GM23338 (cell line): Measurements from ENCODE around the gene PDCD4. TPM values are rescaled to one million over a fixed set of nuclear protein-coding genes. Genes with fewer than 3 reads are reported as not detected.

Experiments
- ATAC-seq: fragments of 200-7000 bp; cut with Tn5 transposase; 3 replicates; pipeline ENCODE4 v1.9.1; 2020
- DNase-seq: peaks from one replicate; pipeline ENCODE4 v3.0.0-alpha.2; 2015; ENCODE audit warnings: low spot score
- H2AFZ ChIP-seq: fragments of 200-600 bp; sonication (generic); 2 replicates; pipeline ENCODE4 v1.8.0; 2016; ENCODE audit warnings: antibody characterized with exemption, mild to moderate bottlenecking, moderate library complexity
- H3F3A ChIP-seq: fragments of 200-600 bp; sonication (generic); replicated peaks from 2 replicates; pipeline ENCODE4 v1.8.0; 2017; ENCODE audit warnings: antibody characterized with exemption, mixed run types, low read depth
- H3K27ac ChIP-seq: fragments of 200-600 bp; sonication (generic); 2 replicates; pipeline ENCODE4 v1.6.1; 2016; ENCODE audit warnings: low read depth
- H3K27me3 ChIP-seq: fragments of 200-600 bp; sonication (generic); 2 replicates; pipeline ENCODE4 v1.8.0; 2016; ENCODE audit warnings: mild to moderate bottlenecking, mixed run types, moderate library complexity; ENCODE audit not compliant: insufficient read depth
- H3K36me3 ChIP-seq: fragments of 200-600 bp; sonication (generic); 2 replicates; pipeline ENCODE4 v1.8.0; 2016; ENCODE audit warnings: mild to moderate bottlenecking; ENCODE audit not compliant: insufficient read depth
- H3K4me1 ChIP-seq: fragments of 200-600 bp; sonication (generic); 2 replicates; pipeline ENCODE4 v1.8.0; 2016; ENCODE audit warnings: mild to moderate bottlenecking, moderate library complexity; ENCODE audit not compliant: insufficient read depth
- H3K4me2 ChIP-seq: fragments of 200-600 bp; sonication (generic); 2 replicates; pipeline ENCODE4 v1.7.1; 2017; ENCODE audit warnings: mixed run types
- H3K4me3 ChIP-seq: fragments of 200-600 bp; sonication (generic); 2 replicates; pipeline ENCODE4 v1.6.1; 2016; ENCODE audit warnings: mixed run types
- H3K79me2 ChIP-seq: fragments of 200-600 bp; sonication (generic); replicated peaks from 2 replicates; pipeline ENCODE4 v1.8.0; 2017; ENCODE audit warnings: mild to moderate bottlenecking; ENCODE audit not compliant: insufficient read depth
- H3K9me2 ChIP-seq: fragments of 200-600 bp; sonication (generic); 2 replicates; pipeline ENCODE4 v1.8.0; 2017; ENCODE audit not compliant: insufficient read depth
- H4K20me1 ChIP-seq: fragments of 200-600 bp; sonication (generic); replicated peaks from 2 replicates; pipeline ENCODE4 v1.8.0; 2017; ENCODE audit warnings: mild to moderate bottlenecking; ENCODE audit not compliant: insufficient read depth
- H3K27ac Mint-ChIP-seq: 2 replicates; pipeline ENCODE4 v1.8.0; 2020; ENCODE audit warnings: inconsistent platforms, mild to moderate bottlenecking, moderate library complexity, mixed read lengths
- H3K27me3 Mint-ChIP-seq: 3 replicates; pipeline ENCODE4 v1.8.0; 2022; ENCODE audit warnings: low read depth, mild to moderate bottlenecking, moderate library complexity, mixed read lengths, inconsistent platforms; ENCODE audit not compliant: insufficient read depth, poor library complexity
- H3K36me3 Mint-ChIP-seq: 3 replicates; pipeline ENCODE4 v1.8.0; 2021; ENCODE audit warnings: low read depth, mild to moderate bottlenecking, inconsistent platforms, moderate library complexity, mixed read lengths
- H3K4me1 Mint-ChIP-seq: 3 replicates; pipeline ENCODE4 v1.8.0; 2020; ENCODE audit warnings: mild to moderate bottlenecking, inconsistent platforms, mixed read lengths
- H3K4me3 Mint-ChIP-seq: 3 replicates; pipeline ENCODE4 v1.8.0; 2021; ENCODE audit warnings: moderate library complexity, mild to moderate bottlenecking, inconsistent platforms, mixed read lengths
- H3K9me3 Mint-ChIP-seq: 3 replicates; pipeline ENCODE4 v1.8.0; 2020; ENCODE audit warnings: moderate library complexity, mild to moderate bottlenecking, inconsistent platforms, mixed read lengths
- CREB1 ChIP-seq: fragments of 250-450 bp; sonication (Bioruptor Pico); IDR thresholded peaks from 2 replicates; pipeline ENCODE4 v1.5.0; 2020; ENCODE audit warnings: low read depth, mild to moderate bottlenecking, moderate library complexity
- EZH2 ChIP-seq: fragments of 200-600 bp; sonication (generic); IDR thresholded peaks from one replicate; pipeline ENCODE4 v1.8.0; 2017; ENCODE audit warnings: antibody characterized with exemption, mild to moderate bottlenecking, low read depth; ENCODE audit not compliant: unreplicated experiment
- EZH2phosphoT487 ChIP-seq: fragments of 200-600 bp; sonication (generic); IDR thresholded peaks from one replicate; pipeline ENCODE4 v1.8.1; 2018; ENCODE audit warnings: antibody characterized with exemption; ENCODE audit not compliant: unreplicated experiment
- JUNB ChIP-seq: IDR thresholded peaks from one replicate; pipeline ENCODE4 v1.6.1; 2016; ENCODE audit warnings: antibody characterized with exemption; ENCODE audit not compliant: unreplicated experiment
- NANOG ChIP-seq: IDR thresholded peaks from 2 replicates; pipeline ENCODE4 v1.6.1; 2016; ENCODE audit warnings: antibody characterized with exemption, borderline replicate concordance
- POLR2AphosphoS5 ChIP-seq: IDR thresholded peaks from 2 replicates; pipeline ENCODE4 v1.6.1; 2016; ENCODE audit warnings: antibody characterized with exemption, low read depth
- REST ChIP-seq: IDR thresholded peaks from one replicate; pipeline ENCODE4 v1.6.1; 2018; ENCODE audit warnings: antibody characterized with exemption; ENCODE audit not compliant: unreplicated experiment
- STAT1 ChIP-seq: IDR thresholded peaks from one replicate; pipeline ENCODE4 v1.6.1; 2016; ENCODE audit warnings: antibody characterized with exemption; ENCODE audit not compliant: unreplicated experiment
- ZNF114 ChIP-seq: fragments of 250-450 bp; sonication (Bioruptor Pico); IDR thresholded peaks from 2 replicates; pipeline ENCODE4 v1.5.0; 2020; ENCODE audit warnings: mild to moderate bottlenecking, moderate library complexity
- ZNF462 ChIP-seq: fragments of 250-450 bp; sonication (Bioruptor Pico); IDR thresholded peaks from 2 replicates; pipeline ENCODE4 v1.5.0; 2020; ENCODE audit warnings: mild to moderate bottlenecking, moderate library complexity
- polyA plus RNA-seq: library from polyadenylated mRNA; unstranded; fragments of >200 nt; fragmentation: Nextera tagmentation; extraction: Ambion mirVana; gene quantifications from 2 replicates; pipeline ENCODE4 v1.2.1, GENCODE V29; 2016
- total RNA-seq: library from RNA; depleted of rRNA; stranded (reverse); fragments of >200 nt; shearing (Covaris generic); gene quantifications from 2 replicates; pipeline ENCODE4 v1.2.3, GENCODE V29; 2014
- TF ChIP-seq, protein P1 (sequence below): IDR thresholded peaks from 2 replicates; pipeline ENCODE4 v1.6.1; 2016; ENCODE audit warnings: antibody characterized with exemption
- TF ChIP-seq, protein P2 (sequence below), 2 experiments: fragments of 200-600 bp in 1 of 2; sonication (generic) in 1 of 2; conservative IDR thresholded peaks; 2 replicates each; pipeline versions ENCODE4 v1.5.1 to v1.6.1; 2016 to 2017; ENCODE audit warnings: antibody characterized with exemption in 2 of 2, low read depth in 2 of 2, mild to moderate bottlenecking in 2 of 2, moderate library complexity in 1 of 2

The PDCD4 gene
- total and polyA plus RNA-seq, 2 experiments from 2014 or later = 10.1 to 18.0 TPM

GRCh38 chr10:110931769-110932381 lies 60.1 kb downstream of the PDCD4 start:
- no peaks in the 10 kb centered on the region for H3K27me3 ChIP-seq
- H3F3A ChIP-seq = no peaks in the 10 kb centered on the region
- no peaks in the 10 kb centered on the region for H3K9me2 ChIP-seq
- 0 out of 2 replicates have a peak overlapping the region, but pooled peaks have one; percentile 16 for H3K27ac ChIP-seq
- no peaks in the 10 kb centered on the region for H3K36me3 ChIP-seq
- Mint-ChIP-seq H3K27ac (no peak overlapping the region), H3K4me3 (no peak overlapping the region), H3K36me3 (no peaks in the 10 kb centered on the region), H3K27me3 (no peaks in the 10 kb centered on the region), H3K4me1 (peaks cover 6% of the 10 kb centered on the region; the same call in 2 of the 3 replicates), H3K9me3 (no peaks in the 10 kb centered on the region)
- H4K20me1 ChIP-seq = peaks cover 33% of the 10 kb centered on the region; the same call in 1 of the 2 replicates
- no peak for ATAC-seq
- DNase-seq = no peak
- H3K79me2 ChIP-seq = peaks cover 96% of the 10 kb centered on the region
- peaks cover 18% of the 10 kb centered on the region for H3K4me1 ChIP-seq
- no peak overlapping the region for H3K4me2 ChIP-seq
- H3K4me3 ChIP-seq = no peak overlapping the region
- TF ChIP-seq POLR2AphosphoS5 (no peak), ZNF462 (CRISPR knock-in tag) (no peak), EZH2 (no peak), CREB1 (CRISPR knock-in tag) (no peak), REST (no peak), EZH2phosphoT487 (no peak), JUNB (no peak), STAT1 (no peak), ZNF114 (CRISPR knock-in tag) (no peak), NANOG (no peak)
- TF ChIP-seq, protein P1, sequence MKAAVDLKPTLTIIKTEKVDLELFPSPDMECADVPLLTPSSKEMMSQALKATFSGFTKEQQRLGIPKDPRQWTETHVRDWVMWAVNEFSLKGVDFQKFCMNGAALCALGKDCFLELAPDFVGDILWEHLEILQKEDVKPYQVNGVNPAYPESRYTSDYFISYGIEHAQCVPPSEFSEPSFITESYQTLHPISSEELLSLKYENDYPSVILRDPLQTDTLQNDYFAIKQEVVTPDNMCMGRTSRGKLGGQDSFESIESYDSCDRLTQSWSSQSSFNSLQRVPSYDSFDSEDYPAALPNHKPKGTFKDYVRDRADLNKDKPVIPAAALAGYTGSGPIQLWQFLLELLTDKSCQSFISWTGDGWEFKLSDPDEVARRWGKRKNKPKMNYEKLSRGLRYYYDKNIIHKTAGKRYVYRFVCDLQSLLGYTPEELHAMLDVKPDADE = no peak
- TF ChIP-seq, protein P2, sequence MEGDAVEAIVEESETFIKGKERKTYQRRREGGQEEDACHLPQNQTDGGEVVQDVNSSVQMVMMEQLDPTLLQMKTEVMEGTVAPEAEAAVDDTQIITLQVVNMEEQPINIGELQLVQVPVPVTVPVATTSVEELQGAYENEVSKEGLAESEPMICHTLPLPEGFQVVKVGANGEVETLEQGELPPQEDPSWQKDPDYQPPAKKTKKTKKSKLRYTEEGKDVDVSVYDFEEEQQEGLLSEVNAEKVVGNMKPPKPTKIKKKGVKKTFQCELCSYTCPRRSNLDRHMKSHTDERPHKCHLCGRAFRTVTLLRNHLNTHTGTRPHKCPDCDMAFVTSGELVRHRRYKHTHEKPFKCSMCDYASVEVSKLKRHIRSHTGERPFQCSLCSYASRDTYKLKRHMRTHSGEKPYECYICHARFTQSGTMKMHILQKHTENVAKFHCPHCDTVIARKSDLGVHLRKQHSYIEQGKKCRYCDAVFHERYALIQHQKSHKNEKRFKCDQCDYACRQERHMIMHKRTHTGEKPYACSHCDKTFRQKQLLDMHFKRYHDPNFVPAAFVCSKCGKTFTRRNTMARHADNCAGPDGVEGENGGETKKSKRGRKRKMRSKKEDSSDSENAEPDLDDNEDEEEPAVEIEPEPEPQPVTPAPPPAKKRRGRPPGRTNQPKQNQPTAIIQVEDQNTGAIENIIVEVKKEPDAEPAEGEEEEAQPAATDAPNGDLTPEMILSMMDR (conservative IDR thresholded peaks at IDR 0.05; ENCODE audit: low read depth in 2 of 2) = no peak
- H2AFZ ChIP-seq = no peak overlapping the region
